NK-92 (cell line): ENCODE results near the gene CDH12.
"Not testable (repeated sequence)": the region's sequence is repeated elsewhere in the genome, so short reads cannot be mapped to it uniquely, and the experiment has no call there.

ENCODE experiments used
- DNase-seq: peaks from one replicate; lab custom pipeline; 2025; ENCODE audit not compliant: unreplicated experiment; lab: John Stamatoyannopoulos, UW

CDH12 gene

GRCh38 chr5:22852807-22853660 is at the start of gene CDH12:
TSS of gene CDH12 (minus strand) at chr5:22853344.
- no peak for DNase-seq

DNA sequence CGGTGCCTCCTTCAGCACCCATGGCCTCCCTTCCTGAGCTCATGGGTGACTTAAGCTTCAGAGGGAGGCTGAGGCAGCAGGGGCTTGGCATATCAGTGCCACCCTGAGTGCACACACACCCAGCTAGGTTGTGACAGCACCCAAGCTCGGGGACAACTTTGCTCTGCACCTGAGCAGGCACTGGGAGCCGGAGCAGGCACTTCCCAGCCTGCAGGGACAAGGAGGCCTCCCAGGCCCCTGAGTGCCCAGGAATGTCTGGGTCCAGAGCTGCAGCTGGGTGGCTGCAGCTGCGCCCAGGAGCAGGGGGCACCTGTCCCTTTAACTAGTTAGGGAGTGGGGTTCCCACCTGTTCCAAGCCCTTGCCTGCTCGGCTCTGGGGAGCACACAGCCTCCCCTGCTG is 48.7 kb upstream of the CDH12 start:
- no peak for DNase-seq

DNA sequence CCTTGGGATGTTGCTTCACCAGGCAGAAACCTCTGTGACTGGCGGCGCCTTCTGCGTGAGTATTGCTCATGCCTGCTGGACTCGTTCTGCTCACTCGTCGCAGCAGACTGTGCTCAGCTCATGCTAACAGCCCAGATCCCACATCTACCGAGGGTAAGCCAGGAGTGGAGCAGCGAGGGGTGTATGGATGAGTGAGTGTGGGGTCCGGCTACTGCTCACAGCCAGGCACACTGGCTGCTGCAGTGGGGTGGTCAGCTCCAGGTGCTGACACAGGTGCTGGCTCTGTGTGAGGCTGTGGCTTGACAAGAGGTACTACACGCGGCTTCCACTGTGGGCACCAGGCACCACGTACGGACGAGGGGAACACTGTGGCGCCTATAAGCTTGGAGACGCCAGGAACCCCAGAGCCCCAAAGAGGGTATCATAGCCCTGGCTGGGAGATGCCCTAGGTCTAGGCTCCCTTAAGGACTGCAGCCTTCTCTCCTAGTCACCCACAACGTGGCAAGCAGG is 47.7 kb upstream of the CDH12 start:
- DNase-seq, result no peak

- DNase-seq, result no peak
Measured at GRCh38 chr5:22899341-22899740, 46.2 kb upstream of the CDH12 start.

DNA sequence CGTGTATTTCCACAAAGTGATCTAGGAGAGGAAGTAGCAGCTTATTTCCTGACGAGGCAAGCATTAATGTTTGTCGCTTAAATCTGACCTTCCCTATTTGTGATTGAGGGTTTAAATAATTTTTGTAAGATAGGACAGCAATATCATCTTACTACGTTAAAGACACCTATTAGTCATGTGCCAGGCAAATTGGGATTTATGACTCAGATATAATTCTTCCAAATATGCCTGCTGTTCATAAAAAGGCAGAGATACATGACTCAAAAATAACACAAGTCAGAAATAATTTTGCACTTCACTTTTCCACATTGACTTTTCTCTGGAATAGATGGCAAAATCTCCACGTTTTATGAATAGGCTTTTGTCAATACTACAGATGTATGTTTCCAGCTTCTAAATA is 43.0 kb upstream of the CDH12 start:
- DNase-seq, result no peak

DNA sequence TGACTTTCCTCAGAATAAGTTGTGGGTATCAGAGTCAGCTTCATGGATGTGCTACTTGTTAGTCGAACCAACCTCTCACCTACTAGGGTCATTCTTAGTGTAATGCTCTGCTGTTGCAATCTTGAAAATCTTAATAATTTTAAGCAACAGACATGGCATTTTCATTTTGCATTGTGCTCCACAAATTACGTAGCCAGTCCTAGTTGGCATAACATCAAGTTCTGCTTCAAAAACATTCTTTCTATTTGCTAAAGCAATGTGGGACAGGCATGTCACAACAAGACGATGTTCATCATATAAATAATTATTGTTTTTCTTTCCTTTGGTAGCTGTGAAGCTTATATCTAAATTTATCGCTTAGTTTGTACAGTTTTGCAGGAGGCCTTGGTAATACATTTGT is 39.3 kb upstream of the CDH12 start:
- no peak for DNase-seq

DNA sequence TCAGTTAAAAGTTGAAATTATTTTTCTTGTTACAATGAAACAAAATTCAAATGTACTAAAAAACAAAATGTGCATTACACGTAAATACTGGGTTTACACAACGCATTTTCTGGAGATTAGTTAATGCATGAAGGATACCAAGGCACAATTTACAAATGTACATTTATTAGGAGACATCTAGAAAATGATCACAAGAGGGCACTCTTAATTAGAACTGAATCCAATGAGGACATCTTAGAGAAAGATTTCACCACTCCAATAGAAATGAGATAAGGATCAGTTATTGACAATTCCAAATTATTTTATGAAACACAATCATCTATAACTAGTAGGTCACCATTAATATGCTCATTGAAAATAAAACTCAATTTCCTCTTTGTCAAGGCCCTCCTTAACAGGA is 36.6 kb upstream of the CDH12 start:
- no peak for DNase-seq

- no peak for DNase-seq
Measured at GRCh38 chr5:22887566-22887965, 34.4 kb upstream of the CDH12 start.

GRCh38 chr5:22858911-22859310 is 5.8 kb upstream of the CDH12 start:
- not testable (repeated sequence) for DNase-seq

DNA sequence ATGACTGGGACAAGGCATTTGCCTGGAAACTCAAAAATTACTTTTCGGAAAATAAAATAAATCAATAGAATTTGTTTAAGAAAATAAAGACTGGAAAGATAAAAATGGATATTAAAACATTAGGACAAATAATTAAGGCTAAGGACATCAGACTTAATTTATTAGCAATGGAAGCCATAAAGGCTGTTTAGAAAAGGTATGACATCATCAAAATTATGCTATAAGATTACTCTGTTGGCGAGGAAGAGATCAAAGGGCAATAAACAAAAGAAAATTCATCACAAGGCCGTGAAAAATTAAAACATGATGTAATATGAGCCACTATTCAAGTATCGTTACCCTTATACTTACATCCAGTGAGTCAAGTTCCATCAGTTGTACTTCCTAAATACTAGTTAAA is 2.7 kb upstream of the CDH12 start:
- no peak for DNase-seq

- no peak for DNase-seq
Measured at GRCh38 chr5:22850981-22851380, 2.2 kb downstream of the CDH12 start.

DNA sequence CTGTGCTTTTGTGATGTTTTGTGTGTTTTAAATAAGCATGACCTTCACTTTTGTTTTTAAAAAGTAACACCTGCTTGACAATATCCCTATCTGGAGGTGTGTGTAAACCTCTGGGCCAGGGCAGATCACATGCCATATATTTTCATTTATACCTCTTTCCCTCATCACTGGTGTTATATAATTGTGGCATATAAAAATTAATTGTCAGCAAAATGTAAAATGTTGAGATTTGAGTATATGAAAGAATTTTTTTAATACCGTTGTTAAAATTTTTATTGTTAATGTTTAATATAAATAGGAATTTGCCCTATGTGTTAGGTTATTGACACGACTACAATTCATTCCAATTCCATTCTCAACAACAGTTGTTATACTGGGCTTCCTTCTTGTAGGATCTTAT is 6.5 kb downstream of the CDH12 start:
- DNase-seq, result no peak

DNA sequence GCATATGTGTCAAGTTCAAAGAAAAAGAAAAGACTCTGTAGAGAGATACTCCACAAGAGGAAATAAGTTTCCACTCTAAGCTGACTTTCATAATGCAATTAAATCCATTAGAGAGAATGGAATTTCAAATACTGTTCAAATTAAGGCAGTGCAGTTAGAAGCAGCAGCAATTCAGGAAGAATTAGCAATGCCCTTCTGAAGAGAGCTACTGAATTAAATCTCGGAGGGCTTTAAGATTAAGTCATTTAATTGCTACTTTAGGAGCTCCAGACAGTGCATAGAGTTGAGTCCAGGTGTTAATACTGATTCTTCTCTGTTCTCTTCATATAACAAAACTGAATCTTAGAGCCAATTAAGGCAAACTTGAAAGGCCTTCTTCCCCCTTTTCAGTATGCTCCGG is 8.5 kb downstream of the CDH12 start:
- DNase-seq, result no peak

DNA sequence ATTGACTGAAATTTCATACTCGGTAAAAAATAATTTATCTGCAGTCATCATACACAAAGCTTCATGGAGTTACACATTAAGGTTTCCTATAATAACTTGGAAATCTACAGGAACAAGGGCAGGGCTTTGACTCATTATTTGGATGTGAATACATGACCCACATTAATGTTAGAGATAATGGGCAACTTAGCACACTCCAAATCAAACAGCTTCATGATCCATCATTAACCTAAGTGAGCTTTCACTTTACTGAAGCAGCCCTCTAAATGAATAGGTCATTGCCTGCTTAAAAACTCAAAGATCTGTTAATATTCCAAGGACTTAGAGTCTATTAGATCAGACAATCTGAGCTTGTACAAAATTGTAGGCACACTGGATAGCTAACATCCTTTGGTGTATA is 9.0 kb downstream of the CDH12 start:
- no peak for DNase-seq

GRCh38 chr5:22842574-22842973 is 10.6 kb downstream of the CDH12 start:
- no peak for DNase-seq

GRCh38 chr5:22837803-22838202 is 15.3 kb downstream of the CDH12 start:
- no peak for DNase-seq

GRCh38 chr5:22835686-22836085 is 17.5 kb downstream of the CDH12 start:
- DNase-seq, result no peak

DNA sequence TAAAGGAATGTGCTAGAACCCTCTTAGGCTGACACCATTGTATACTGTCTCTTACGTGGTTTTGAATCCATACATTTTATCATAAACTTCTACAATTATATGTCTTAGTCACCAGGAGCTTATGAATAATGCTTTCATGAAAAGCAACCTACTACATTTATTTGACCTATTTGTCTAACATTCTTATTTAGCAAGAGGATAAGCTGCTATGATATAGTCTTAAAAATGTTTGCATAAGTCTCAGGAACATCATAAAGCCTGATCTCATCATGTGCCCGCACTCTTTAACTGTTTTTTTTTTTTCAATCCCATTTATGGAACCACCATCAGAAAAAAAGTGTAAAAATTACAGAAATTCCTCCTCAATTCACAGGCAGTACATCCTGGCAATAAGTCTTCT is 59.7 kb downstream of the CDH12 start:
- DNase-seq, result no peak

DNA sequence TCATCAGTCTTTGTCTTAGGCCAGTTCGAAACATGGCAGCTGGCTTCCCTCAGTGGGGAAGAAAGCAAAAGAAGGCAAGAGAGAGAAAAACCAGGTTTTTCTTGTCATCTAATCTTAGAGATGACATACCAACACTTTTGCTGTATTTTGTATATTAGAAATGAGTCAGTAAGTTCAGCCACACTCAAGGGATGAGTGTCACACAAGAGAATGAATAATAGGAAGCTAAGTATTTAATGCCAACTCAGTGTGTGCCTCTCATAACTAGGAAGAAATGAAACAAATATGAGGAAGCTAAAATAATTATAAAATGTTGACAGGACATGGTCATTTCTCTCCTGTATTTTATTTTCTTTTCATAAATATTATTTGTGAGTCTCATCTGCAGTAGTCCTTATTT is 65.3 kb downstream of the CDH12 start:
- no peak for DNase-seq

- no peak for DNase-seq
Measured at GRCh38 chr5:22787398-22787797, 65.7 kb downstream of the CDH12 start.

GRCh38 chr5:22780756-22781155 is 72.4 kb downstream of the CDH12 start:
- DNase-seq, result no peak

GRCh38 chr5:22779499-22779898 is 73.6 kb downstream of the CDH12 start:
- DNase-seq, result no peak

- DNase-seq, result no peak
Measured at GRCh38 chr5:22776285-22776684, 76.9 kb downstream of the CDH12 start.
